ENCODE data around the gene FAM193B.

Gene FAM193B

GRCh38 chr5:177552839-177553455, 1.4 kb downstream of the FAM193B start:
- Histone ChIP-seq H3K4me3 (ENCODE audit: low read length) (peak overlapping the region; percentile 87), H2BK120ac (ENCODE audit: low read depth, low read length) (no peak overlapping the region), H2BK15ac (replicated peaks; ENCODE audit: low read depth) (no peak overlapping the region), H3K36me3 (ENCODE audit: control insufficient read depth, insufficient read depth, low read length) (no peaks in the 10 kb centered on the region), H3K4me2 (ENCODE audit: low read length) (peak overlapping the region; percentile 95), H2BK5ac (ENCODE audit: low read length) (no peak overlapping the region), H3K4ac (ENCODE audit: low read depth, low read length) (no peak overlapping the region), H3K27ac (ENCODE audit: low read depth, low read length) (no peak overlapping the region), H3K27me3 (ENCODE audit: insufficient read depth, low read length, poor library complexity) (no peaks in the 10 kb centered on the region), H3K56ac (ENCODE audit: low read length) (peak overlapping the region; percentile 92), H3K9ac (ENCODE audit: low read length) (peak overlapping the region; percentile 77), H3K18ac (ENCODE audit: low read length) (no peak overlapping the region), H4K8ac (ENCODE audit: low read depth, low read length) (no peak overlapping the region), H3K79me2 (ENCODE audit: control insufficient read depth, insufficient read depth, low read length) (peaks cover 36% of the 10 kb centered on the region), H4K5ac (ENCODE audit: low read length) (no peak overlapping the region), H3K79me1 (ENCODE audit: low read length) (peaks cover 29% of the 10 kb centered on the region), H2AK5ac (ENCODE audit: low read length) (no peak overlapping the region), H3K23ac (ENCODE audit: low read length) (no peak overlapping the region), H3K4me1 (ENCODE audit: control insufficient read depth, low read depth, low read length) (peaks cover 6% of the 10 kb centered on the region)
- no peak for DNase-seq
- WGBS (ENCODE audit: extremely low coverage, insufficient coverage, low lambda C conversion rate): no CpG with 5 or more reads among the region's 16 CpGs

- Histone ChIP-seq H3K36me3 (ENCODE audit: control insufficient read depth, insufficient read depth, low read length) (no peaks in the 10 kb centered on the region), H3K23ac (ENCODE audit: low read length) (no peak overlapping the region), H2BK120ac (ENCODE audit: low read depth, low read length) (no peak overlapping the region), H3K4me2 (ENCODE audit: low read length) (no peak overlapping the region), H3K4me3 (ENCODE audit: low read length) (no peak overlapping the region), H2AK5ac (ENCODE audit: low read length) (no peak overlapping the region), H2BK15ac (replicated peaks; ENCODE audit: low read depth) (no peak overlapping the region), H3K4ac (ENCODE audit: low read depth, low read length) (no peak overlapping the region), H4K5ac (ENCODE audit: low read length) (no peak overlapping the region), H3K27ac (ENCODE audit: low read depth, low read length) (no peak overlapping the region), H2BK5ac (ENCODE audit: low read length) (no peak overlapping the region), H3K4me1 (ENCODE audit: control insufficient read depth, low read depth, low read length) (peaks cover 9% of the 10 kb centered on the region), H4K8ac (ENCODE audit: low read depth, low read length) (no peak overlapping the region), H3K79me1 (ENCODE audit: low read length) (peaks cover 43% of the 10 kb centered on the region), H3K56ac (ENCODE audit: low read length) (no peak overlapping the region), H3K9ac (ENCODE audit: low read length) (no peak overlapping the region), H3K18ac (ENCODE audit: low read length) (no peak overlapping the region), H3K79me2 (ENCODE audit: control insufficient read depth, insufficient read depth, low read length) (peaks cover 46% of the 10 kb centered on the region), H3K27me3 (ENCODE audit: insufficient read depth, low read length, poor library complexity) (no peaks in the 10 kb centered on the region)
- no peak for DNase-seq
- WGBS (ENCODE audit: extremely low coverage, insufficient coverage, low lambda C conversion rate): no CpG with 5 or more reads among the region's 1 CpG
These were observed 4.2 kb downstream of the FAM193B start for GRCh38 chr5:177550122-177550521.

GRCh38 chr5:177548495-177548894, 5.9 kb downstream of the FAM193B start:
- Histone ChIP-seq H3K79me1 (ENCODE audit: low read length) (peaks cover 45% of the 10 kb centered on the region), H2BK120ac (ENCODE audit: low read depth, low read length) (no peak overlapping the region), H3K79me2 (ENCODE audit: control insufficient read depth, insufficient read depth, low read length) (peaks cover 42% of the 10 kb centered on the region), H3K4ac (ENCODE audit: low read depth, low read length) (no peak overlapping the region), H3K23ac (ENCODE audit: low read length) (no peak overlapping the region), H3K4me2 (ENCODE audit: low read length) (no peak overlapping the region), H4K5ac (ENCODE audit: low read length) (no peak overlapping the region), H3K9ac (ENCODE audit: low read length) (no peak overlapping the region), H2BK15ac (replicated peaks; ENCODE audit: low read depth) (no peak overlapping the region), H3K4me1 (ENCODE audit: control insufficient read depth, low read depth, low read length) (peaks cover 9% of the 10 kb centered on the region), H3K27me3 (ENCODE audit: insufficient read depth, low read length, poor library complexity) (no peaks in the 10 kb centered on the region), H2AK5ac (ENCODE audit: low read length) (no peak overlapping the region), H3K4me3 (ENCODE audit: low read length) (no peak overlapping the region), H3K27ac (ENCODE audit: low read depth, low read length) (no peak overlapping the region), H3K56ac (ENCODE audit: low read length) (no peak overlapping the region), H3K18ac (ENCODE audit: low read length) (no peak overlapping the region), H3K36me3 (ENCODE audit: control insufficient read depth, insufficient read depth, low read length) (no peaks in the 10 kb centered on the region), H4K8ac (ENCODE audit: low read depth, low read length) (no peak overlapping the region), H2BK5ac (ENCODE audit: low read length) (no peak overlapping the region)
- no CpG with 5 or more reads among the region's 1 CpG for WGBS (ENCODE audit: extremely low coverage, insufficient coverage, low lambda C conversion rate)
- DNase-seq: no peak

- no peak overlapping the region for H2BK120ac ChIP-seq (ENCODE audit: low read depth, low read length)
- no CpG with 5 or more reads among the region's 3 CpGs for whole genome bisulfite sequencing (ENCODE audit: extremely low coverage, insufficient coverage, low lambda C conversion rate)
- H2BK15ac ChIP-seq (replicated peaks; ENCODE audit: low read depth): no peak overlapping the region
- H3K36me3 ChIP-seq (ENCODE audit: control insufficient read depth, insufficient read depth, low read length): no peaks in the 10 kb centered on the region
- H4K5ac ChIP-seq (ENCODE audit: low read length): no peak overlapping the region
- no peak overlapping the region for H3K18ac ChIP-seq (ENCODE audit: low read length)
- H3K79me1 ChIP-seq (ENCODE audit: low read length): peaks cover 44% of the 10 kb centered on the region
- H3K9ac ChIP-seq (ENCODE audit: low read length): no peak overlapping the region
- no peak overlapping the region for H2BK5ac ChIP-seq (ENCODE audit: low read length)
- H4K8ac ChIP-seq (ENCODE audit: low read depth, low read length): no peak overlapping the region
- DNase-seq: no peak
- H3K4me1 ChIP-seq (ENCODE audit: control insufficient read depth, low read depth, low read length): peaks cover 3% of the 10 kb centered on the region
- H3K27me3 ChIP-seq (ENCODE audit: insufficient read depth, low read length, poor library complexity): no peaks in the 10 kb centered on the region
- H3K4ac ChIP-seq (ENCODE audit: low read depth, low read length): no peak overlapping the region
- no peak overlapping the region for H3K23ac ChIP-seq (ENCODE audit: low read length)
- H3K27ac ChIP-seq (ENCODE audit: low read depth, low read length): no peak overlapping the region
- H2AK5ac ChIP-seq (ENCODE audit: low read length): no peak overlapping the region
- no peak overlapping the region for H3K56ac ChIP-seq (ENCODE audit: low read length)
- peaks cover 40% of the 10 kb centered on the region for H3K79me2 ChIP-seq (ENCODE audit: control insufficient read depth, insufficient read depth, low read length)
- no peak overlapping the region for H3K4me3 ChIP-seq (ENCODE audit: low read length)
- no peak overlapping the region for H3K4me2 ChIP-seq (ENCODE audit: low read length)
These were observed 6.6 kb downstream of the FAM193B start for GRCh38 chr5:177547736-177548135.

- WGBS (ENCODE audit: extremely low coverage, insufficient coverage, low lambda C conversion rate): no CpG with 5 or more reads among the region's 1 CpG
- Histone ChIP-seq H3K27ac (ENCODE audit: low read depth, low read length) (peak overlapping the region; percentile 13), H4K5ac (ENCODE audit: low read length) (no peak overlapping the region), H3K9ac (ENCODE audit: low read length) (no peak overlapping the region), H2BK5ac (ENCODE audit: low read length) (no peak overlapping the region), H3K4me1 (ENCODE audit: control insufficient read depth, low read depth, low read length) (peaks cover 3% of the 10 kb centered on the region), H3K56ac (ENCODE audit: low read length) (no peak overlapping the region), H2BK120ac (ENCODE audit: low read depth, low read length) (no peak overlapping the region), H3K18ac (ENCODE audit: low read length) (peak overlapping the region; percentile 4), H3K23ac (ENCODE audit: low read length) (no peak overlapping the region), H3K79me1 (ENCODE audit: low read length) (peaks cover 39% of the 10 kb centered on the region), H4K8ac (ENCODE audit: low read depth, low read length) (no peak overlapping the region), H3K27me3 (ENCODE audit: insufficient read depth, low read length, poor library complexity) (no peaks in the 10 kb centered on the region), H3K4me3 (ENCODE audit: low read length) (no peak overlapping the region), H3K36me3 (ENCODE audit: control insufficient read depth, insufficient read depth, low read length) (peaks cover 2% of the 10 kb centered on the region), H3K79me2 (ENCODE audit: control insufficient read depth, insufficient read depth, low read length) (peaks cover 32% of the 10 kb centered on the region), H2BK15ac (replicated peaks; ENCODE audit: low read depth) (no peak overlapping the region), H3K4me2 (ENCODE audit: low read length) (no peak overlapping the region), H3K4ac (ENCODE audit: low read depth, low read length) (no peak overlapping the region), H2AK5ac (ENCODE audit: low read length) (no peak overlapping the region)
- peak; percentile 77 for DNase-seq
These were observed 8.1 kb downstream of the FAM193B start for GRCh38 chr5:177546258-177546741.

All from mesendoderm (in vitro differentiated cells).